GM21423 (cell line): ENCODE measurements around the gene VPREB3.

Source experiments
- ATAC-seq: cut with Tn5 transposase; IDR thresholded peaks from one replicate; pipeline ENCODE4 v1.9.1; 2021; ENCODE audit warnings: mild to moderate bottlenecking, moderate library complexity; ENCODE audit not compliant: unreplicated experiment

Gene VPREB3

DNA sequence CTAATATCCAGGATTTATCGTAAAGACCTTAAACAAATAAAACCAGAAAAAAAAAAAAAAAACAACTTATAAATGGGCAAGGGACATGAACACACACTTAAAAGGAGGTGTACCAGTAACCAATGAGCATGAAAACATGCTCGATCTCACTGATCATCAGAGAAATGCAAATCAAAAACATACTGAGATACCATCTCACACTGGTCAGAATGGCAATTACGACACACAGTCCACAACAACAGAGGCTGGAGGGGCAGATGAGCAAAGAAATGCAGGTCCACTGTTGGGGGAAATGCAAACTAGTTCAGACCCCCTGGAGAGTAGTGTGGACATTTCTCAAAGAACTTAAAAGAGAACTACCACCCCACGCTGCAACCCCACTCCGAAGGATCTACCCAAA, 50.2 kb downstream of the VPREB3 start:
- no peak for ATAC-seq
